Smooth muscle cell (in vitro differentiated cells): Measurements from ENCODE around the gene ST6GALNAC2. TPM values are rescaled to one million over a fixed set of nuclear protein-coding genes. Genes with fewer than 3 reads are reported as not detected.

Experiments
- DNase-seq: peaks from one replicate; lab custom pipeline; 2025; ENCODE audit not compliant: unreplicated experiment; lab: John Stamatoyannopoulos, UW
- H2AFZ ChIP-seq: fragments of 200-600 bp; sonication (generic); 2 replicates; pipeline ENCODE4 v1.6.0; 2016; ENCODE audit warnings: antibody characterized with exemption, low read depth, mild to moderate bottlenecking
- H3F3A ChIP-seq: fragments of 200-600 bp; sonication (generic); 2 replicates; pipeline ENCODE4 v1.6.0; 2017; ENCODE audit warnings: antibody characterized with exemption, low read depth
- H3K27ac ChIP-seq: fragments of 200-600 bp; sonication (generic); 2 replicates; pipeline ENCODE4 v1.5.1; 2016; ENCODE audit warnings: low read depth, mild to moderate bottlenecking
- H3K27me3 ChIP-seq: fragments of 200-600 bp; sonication (generic); 2 replicates; pipeline ENCODE4 v1.6.1; 2016; ENCODE audit warnings: low read depth, mild to moderate bottlenecking
- H3K36me3 ChIP-seq: fragments of 200-600 bp; sonication (generic); 2 replicates; pipeline ENCODE4 v1.5.1; 2016; ENCODE audit warnings: low read depth
- H3K4me1 ChIP-seq: fragments of 200-600 bp; sonication (generic); 2 replicates; pipeline ENCODE4 v1.5.1; 2016; ENCODE audit warnings: low read depth
- H3K4me2 ChIP-seq: fragments of 200-600 bp; sonication (generic); 2 replicates; pipeline ENCODE4 v1.6.0; 2016; ENCODE audit warnings: mild to moderate bottlenecking
- H3K4me3 ChIP-seq: fragments of 200-600 bp; sonication (generic); 2 replicates; pipeline ENCODE4 v1.5.1; 2016; ENCODE audit warnings: mild to moderate bottlenecking
- H3K79me2 ChIP-seq: fragments of 200-600 bp; sonication (generic); 2 replicates; pipeline ENCODE4 v1.6.0; 2016; ENCODE audit warnings: low read depth, mild to moderate bottlenecking
- H3K9ac ChIP-seq: fragments of 200-600 bp; sonication (generic); 2 replicates; pipeline ENCODE4 v1.6.0; 2016; ENCODE audit warnings: low read depth
- H3K9me3 ChIP-seq: fragments of 200-600 bp; sonication (generic); replicated peaks from 2 replicates; pipeline ENCODE4 v1.5.1; 2016; ENCODE audit warnings: low read depth
- H4K20me1 ChIP-seq: fragments of 200-600 bp; sonication (generic); 2 replicates; pipeline ENCODE4 v1.6.0; 2016; ENCODE audit warnings: low read depth
- CTCF ChIP-seq: fragments of 200-600 bp; sonication (generic); IDR thresholded peaks from 2 replicates; pipeline ENCODE4 v1.5.1; 2017; ENCODE audit warnings: borderline replicate concordance, mild to moderate bottlenecking, antibody characterized with exemption; ENCODE audit not compliant: insufficient read depth, poor library complexity, severe bottlenecking
- WGBS: methylation state at CpG from one replicate; pipeline ENCODE4 v1.1.7; 2016; ENCODE audit warnings: low lambda C conversion rate; 5-methylcytosine and 5-hydroxymethylcytosine counted together
- polyA plus RNA-seq: library from polyadenylated mRNA; unstranded; fragments of >200 nt; fragmentation: Nextera tagmentation; extraction: Ambion mirVana; gene quantifications from 2 replicates; pipeline ENCODE4 v1.2.1, GENCODE V29; 2016
- total RNA-seq: library from RNA; depleted of rRNA; stranded (reverse); fragments of >200 nt; gene quantifications from 2 replicates; pipeline ENCODE4 v1.2.3, GENCODE V29; 2014

The ST6GALNAC2 gene
- total and polyA plus RNA-seq, 2 experiments from 2014 or later = 1.2 to 6.9 TPM

GRCh38 chr17:76540381-76541300 lies 45.0 kb downstream of the ST6GALNAC2 start:
- Histone ChIP-seq H3K79me2 (no peaks in the 10 kb centered on the region), H3K9ac (no peak overlapping the region), H3K4me1 (peaks cover 25% of the 10 kb centered on the region), H3K4me2 (peak overlapping the region; percentile 84), H3K4me3 (peak overlapping the region; percentile 40), H3K36me3 (no peaks in the 10 kb centered on the region), H3F3A (peaks cover 6% of the 10 kb centered on the region), H3K27me3 (no peaks in the 10 kb centered on the region), H2AFZ (no peak overlapping the region), H4K20me1 (no peaks in the 10 kb centered on the region), H3K9me3 (no peaks in the 10 kb centered on the region), H3K27ac (no peak overlapping the region)
- DNase-seq = peak; percentile 61
- WGBS = 11% methylated on average over 27 of the region's 27 CpGs
- TF ChIP-seq CTCF = no peak

GRCh38 chr17:76539631-76540271 lies 45.9 kb downstream of the ST6GALNAC2 start, which contains the start of gene PRCD:
Gene PRCD (plus strand): TSS chr17:76540044. CDS start chr17:76540142, 98 bp downstream.
- Histone ChIP-seq H3F3A (peaks cover 6% of the 10 kb centered on the region), H3K4me1 (peaks cover 24% of the 10 kb centered on the region), H3K9me3 (no peaks in the 10 kb centered on the region), H3K4me2 (peak within 1 kb of the TSS; percentile 95), H3K27ac (no peak within 1 kb of the TSS), H3K4me3 (peak within 1 kb of the TSS; percentile 40), H2AFZ (no peak within 1 kb of the TSS), H3K9ac (no peak within 1 kb of the TSS), H3K27me3 (no peaks in the 10 kb centered on the region), H3K36me3 (no peaks in the 10 kb centered on the region), H3K79me2 (no peaks in the 10 kb centered on the region), H4K20me1 (no peaks in the 10 kb centered on the region)
- 81% methylated on average over 22 of the region's 22 CpGs for WGBS
- peak; percentile 6 for TF ChIP-seq CTCF
- DNase-seq = no peak

GRCh38 chr17:76538941-76539570 lies 46.6 kb downstream of the ST6GALNAC2 start:
- Histone ChIP-seq H4K20me1 (no peaks in the 10 kb centered on the region), H3K27ac (no peak overlapping the region), H3K4me3 (no peak overlapping the region), H3K79me2 (no peaks in the 10 kb centered on the region), H3K4me2 (peak overlapping the region; percentile 95), H3F3A (peaks cover 5% of the 10 kb centered on the region), H3K36me3 (no peaks in the 10 kb centered on the region), H2AFZ (no peak overlapping the region), H3K9ac (no peak overlapping the region), H3K4me1 (peaks cover 21% of the 10 kb centered on the region), H3K27me3 (no peaks in the 10 kb centered on the region), H3K9me3 (no peaks in the 10 kb centered on the region)
- TF ChIP-seq CTCF = no peak
- DNase-seq = no peak
- 96% methylated on average over 9 of the region's 9 CpGs for WGBS
